Cardiac fibroblast (primary cell): ENCODE results near the gene CUTA.

Experiments used
- DNase-seq, 2 donors: peaks; one replicate each; pipeline versions ENCODE4 v3.0.0 to v3.0.0-alpha.2; 2010; ENCODE audit warnings: low read depth in 2 of 2
- H3K4me3 ChIP-seq, 2 donors: replicated peaks in 1 of 2; 1 replicate in 1 of 2; 2 replicates in 1 of 2; pipeline ENCODE4 v1.5.1; 2011; ENCODE audit warnings: low read depth in 2 of 2, low read length in 2 of 2, mild to moderate bottlenecking in 2 of 2, moderate library complexity in 1 of 2
- CTCF ChIP-seq: IDR thresholded peaks from one replicate; pipeline ENCODE4 v1.5.1; 2011; ENCODE audit warnings: low read depth, mild to moderate bottlenecking, low read length, inconsistent platforms

The CUTA gene

GRCh38 chr6:33418690-33419291 is 884 bp upstream of the CUTA start:
- peak overlapping the region; percentile 23 to 39 for H3K4me3 ChIP-seq
- peak; percentile 41 to 42 for DNase-seq
- no peak for TF ChIP-seq CTCF

- peak; percentile 74 to 87 for DNase-seq
Measured at GRCh38 chr6:33417128-33417902, 592 bp downstream of the CUTA start.

GRCh38 chr6:33416386-33417127 is 1.4 kb downstream of the CUTA start:
- H3K4me3 ChIP-seq = peak overlapping the region; percentile 81 to 91
- TF ChIP-seq CTCF = no peak
- no peak for DNase-seq

More at GRCh38 chr6:33417128-33417902, 592 bp downstream of the CUTA start:
- H3K4me3 ChIP-seq = peak overlapping the region; percentile 81 to 91
- TF ChIP-seq CTCF = no peak

- no peak for DNase-seq
- H3K4me3 ChIP-seq = peak overlapping the region; percentile 3 to 81
- TF ChIP-seq CTCF = no peak
Measured at GRCh38 chr6:33415831-33416230, 2.1 kb downstream of the CUTA start.

- no peak overlapping the region for H3K4me3 ChIP-seq
- peak in 1 of 2 donors; percentile 19 for DNase-seq
- peak; percentile 56 for TF ChIP-seq CTCF
Measured at GRCh38 chr6:33414592-33415271, 3.2 kb downstream of the CUTA start.

- TF ChIP-seq CTCF = no peak
- DNase-seq = no peak
- no peak overlapping the region for H3K4me3 ChIP-seq
Measured at GRCh38 chr6:33413241-33414120, 4.4 kb downstream of the CUTA start.
